ENCODE measurements around the gene UST.
"Not testable (repeated sequence)": the region's sequence is repeated elsewhere in the genome, so short reads cannot be mapped to it uniquely, and the experiment has no call there.

The UST gene

GRCh38 chr6:148769304-148769968 is 22.6 kb downstream of the UST start:
- no peak for DNase-seq

GRCh38 chr6:148770408-148771211 is 23.8 kb downstream of the UST start:
- DNase-seq, result no peak

DNA sequence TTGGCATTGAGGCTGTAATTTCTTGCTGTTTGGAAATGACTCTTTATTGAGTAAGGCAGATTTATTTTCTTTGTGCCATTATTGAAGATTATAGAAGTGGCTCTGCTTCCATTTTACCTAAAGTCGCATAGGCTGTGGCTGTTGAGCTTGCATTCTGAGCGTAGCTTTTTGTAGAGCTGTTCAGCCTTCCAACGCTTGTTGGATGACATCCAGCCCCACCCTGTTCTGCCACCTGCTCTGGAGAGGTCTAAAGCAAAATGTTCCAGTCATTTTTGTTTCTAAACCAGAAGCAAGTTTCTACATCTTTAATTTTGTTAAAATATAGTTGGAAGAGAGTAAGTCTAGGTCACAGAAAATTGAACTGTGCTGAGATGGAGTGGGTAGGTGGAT is 24.4 kb downstream of the UST start:
- DNase-seq, result no peak

DNA sequence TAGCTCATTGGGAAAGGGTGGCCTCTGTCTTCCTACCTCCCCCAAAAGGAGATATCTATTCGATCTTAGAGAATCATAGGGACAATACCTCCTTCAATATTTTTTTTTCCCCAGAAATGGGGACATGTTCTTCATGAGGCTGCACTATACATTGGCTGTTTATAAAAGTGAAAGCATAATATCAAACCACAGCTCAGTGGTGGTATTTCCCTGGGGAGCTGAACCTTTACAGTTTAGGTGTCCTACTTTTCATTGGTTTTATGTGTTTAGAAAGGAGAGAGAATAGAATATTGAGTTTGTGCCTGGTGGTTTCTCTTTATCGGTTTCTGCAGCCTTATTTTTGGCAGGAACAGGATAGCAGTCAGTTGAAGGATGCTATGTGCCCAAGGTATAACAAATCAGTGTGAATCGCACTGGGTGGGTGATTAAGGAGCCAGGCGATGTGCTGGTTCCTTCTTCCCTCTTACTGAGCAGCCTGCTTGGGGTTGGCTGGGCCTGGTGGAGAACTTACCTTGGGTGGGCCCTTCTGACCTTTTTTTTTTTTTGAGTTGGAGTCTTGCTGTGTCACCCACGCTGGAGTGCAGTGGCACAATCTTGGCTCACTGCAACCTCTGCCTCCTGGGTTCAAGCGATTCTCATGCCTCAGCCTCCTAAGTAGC is 25.2 kb downstream of the UST start:
- no peak for DNase-seq

GRCh38 chr6:148775161-148775560 is 28.3 kb downstream of the UST start:
- DNase-seq, result no peak

GRCh38 chr6:148776321-148777308 is 29.8 kb downstream of the UST start:
- no peak for DNase-seq

GRCh38 chr6:148779142-148779562 is 32.3 kb downstream of the UST start:
- no peak for DNase-seq

GRCh38 chr6:148780423-148780822 is 33.6 kb downstream of the UST start:
- DNase-seq, result not testable (repeated sequence)

- no peak for DNase-seq
Measured at GRCh38 chr6:148780918-148781436, 34.1 kb downstream of the UST start.

- no peak for DNase-seq
Measured at GRCh38 chr6:148789948-148790347, 43.1 kb downstream of the UST start.

GRCh38 chr6:148790404-148790803 is 43.6 kb downstream of the UST start:
- DNase-seq, result no peak

GRCh38 chr6:148790817-148791216 is 44.0 kb downstream of the UST start:
- no peak for DNase-seq

DNA sequence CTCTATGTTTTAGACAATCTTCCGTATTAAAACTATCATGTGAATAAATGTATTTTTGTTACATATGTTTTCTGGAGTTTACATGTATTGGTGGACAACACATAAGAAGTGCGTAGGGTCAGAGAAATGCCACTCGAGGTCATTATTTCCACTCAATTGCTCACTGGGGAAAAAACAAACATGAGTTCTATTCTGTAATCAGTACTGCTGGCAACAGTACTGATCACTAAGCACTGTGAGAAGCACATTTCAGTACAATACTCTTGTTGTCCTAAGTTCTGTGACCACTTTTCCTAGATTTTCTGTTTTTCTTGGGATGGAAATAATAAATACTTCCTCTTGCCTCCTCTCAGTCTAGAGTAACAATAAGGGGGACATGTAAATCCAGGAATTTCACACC is 44.5 kb downstream of the UST start:
- DNase-seq, result no peak

DNA sequence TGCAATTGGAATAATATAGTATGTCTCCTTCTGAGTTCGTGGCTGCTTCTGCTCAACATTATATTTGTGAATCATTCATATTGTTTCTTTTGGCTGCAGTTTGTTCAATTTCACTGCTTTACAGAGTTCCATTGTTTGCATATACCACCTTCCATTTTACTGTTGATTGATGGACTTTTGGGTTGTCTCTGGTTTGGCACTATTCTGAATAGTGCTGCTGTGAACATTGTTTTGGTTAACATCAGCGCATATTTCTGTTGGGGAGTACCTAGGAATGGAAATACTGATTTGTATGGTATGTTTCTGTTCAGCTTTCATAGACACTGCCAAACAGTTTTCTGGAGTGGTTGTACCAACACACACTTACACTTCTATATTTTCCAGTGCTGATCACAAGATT is 46.9 kb downstream of the UST start:
- no peak for DNase-seq

DNA sequence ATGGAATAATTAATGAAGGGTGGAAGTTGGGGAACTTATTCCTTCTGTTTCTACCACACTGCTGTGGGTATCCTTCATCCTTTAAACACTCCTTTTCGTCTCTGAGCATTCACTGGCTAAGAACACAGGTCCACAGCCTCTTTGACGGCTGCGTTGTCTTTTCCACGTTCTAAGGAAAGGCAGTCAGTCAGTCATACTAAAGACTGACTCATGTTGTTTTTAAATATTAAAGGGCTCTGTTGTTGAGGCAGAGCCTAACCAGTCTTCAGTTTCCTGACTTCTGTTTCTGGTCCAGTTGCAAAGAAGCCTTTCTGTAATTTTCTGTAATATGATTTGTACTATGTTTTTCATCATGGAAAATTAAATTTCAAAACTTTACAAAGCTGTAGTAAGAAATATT is 48.0 kb downstream of the UST start:
- no peak for DNase-seq

- no peak for DNase-seq
Measured at GRCh38 chr6:148795563-148795962, 48.7 kb downstream of the UST start.

DNA sequence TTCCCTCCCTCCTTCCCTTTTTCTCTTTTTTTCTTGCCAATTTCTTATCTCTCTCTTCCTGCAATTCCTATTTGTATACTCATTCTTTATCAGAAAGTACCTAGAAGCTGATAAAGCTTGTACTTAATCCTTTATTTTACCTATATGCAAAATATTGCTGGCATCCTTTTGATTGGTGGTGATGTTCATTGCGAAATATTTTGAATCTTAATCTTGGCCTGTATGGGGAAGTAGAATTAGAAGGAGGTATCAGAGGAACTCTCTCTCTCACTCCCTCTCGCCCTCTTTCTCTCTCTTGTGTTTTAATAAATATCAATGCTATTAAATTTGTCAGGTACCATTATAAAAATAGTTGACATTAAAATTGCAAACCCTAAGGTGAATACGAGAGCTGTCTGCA is 52.8 kb downstream of the UST start:
- no peak for DNase-seq

- DNase-seq, result no peak
Measured at GRCh38 chr6:148800536-148800935, 53.7 kb downstream of the UST start.

GRCh38 chr6:148803979-148804378 is 57.1 kb downstream of the UST start:
- DNase-seq, result no peak

- no peak for DNase-seq
Measured at GRCh38 chr6:148805777-148806176, 58.9 kb downstream of the UST start.

DNA sequence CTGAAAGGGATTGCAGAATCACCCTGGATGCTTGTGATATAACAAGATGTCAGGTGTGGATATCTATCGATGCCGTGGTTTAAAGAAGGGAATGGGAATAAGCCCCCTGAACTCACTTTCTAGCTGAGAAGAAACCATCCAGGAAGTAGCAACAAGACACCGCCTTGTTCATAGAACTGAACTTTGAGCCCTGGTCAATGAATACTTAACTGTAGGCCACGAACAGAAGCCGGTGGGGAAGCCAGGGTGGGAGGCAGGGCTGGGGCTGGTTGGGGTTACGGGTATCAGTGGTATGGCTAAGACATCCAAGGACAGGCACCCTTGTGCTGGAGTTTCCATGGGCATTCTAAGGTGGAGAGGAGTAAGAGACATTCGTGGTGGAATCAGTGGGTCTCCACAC is 61.0 kb downstream of the UST start:
- no peak for DNase-seq

DNA sequence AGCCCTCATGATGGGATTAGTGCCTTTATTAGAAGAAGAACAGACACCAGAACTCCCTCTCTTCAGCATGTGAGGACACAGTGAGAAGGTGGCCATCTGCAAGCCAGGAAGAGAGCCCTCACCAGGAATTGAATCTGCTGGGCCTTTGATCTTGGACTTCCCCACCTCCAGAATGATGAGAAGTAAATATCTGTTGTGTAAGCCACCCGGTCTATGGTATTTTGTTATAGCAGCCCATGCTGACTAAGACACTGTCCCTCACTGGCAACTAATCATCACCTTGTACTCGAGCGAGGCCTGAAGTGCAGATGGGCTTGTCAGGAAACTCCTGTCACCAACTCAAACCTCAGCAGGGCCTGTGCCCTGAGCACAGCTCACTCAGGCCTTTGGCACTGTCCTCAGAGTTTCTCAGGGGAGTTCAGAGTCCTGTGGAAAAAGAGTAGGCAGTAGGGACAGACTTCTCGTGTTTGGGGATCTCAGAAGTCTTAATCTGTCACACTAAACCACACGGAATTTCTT is 62.0 kb downstream of the UST start:
- no peak for DNase-seq

Measured in NCI-H446 treated with DMSO at 0.1 percent for 48 hours (cell line).